ENCODE measurements around the gene MIF. TPM values are rescaled to one million over a fixed set of nuclear protein-coding genes. Genes with fewer than 3 reads are reported as not detected.
"Not testable (repeated sequence)": the region's sequence is repeated elsewhere in the genome, so short reads cannot be mapped to it uniquely, and the experiment has no call there.

Gene MIF
- total RNA-seq, 1 donor from 2014 or later = 306 TPM

DNA sequence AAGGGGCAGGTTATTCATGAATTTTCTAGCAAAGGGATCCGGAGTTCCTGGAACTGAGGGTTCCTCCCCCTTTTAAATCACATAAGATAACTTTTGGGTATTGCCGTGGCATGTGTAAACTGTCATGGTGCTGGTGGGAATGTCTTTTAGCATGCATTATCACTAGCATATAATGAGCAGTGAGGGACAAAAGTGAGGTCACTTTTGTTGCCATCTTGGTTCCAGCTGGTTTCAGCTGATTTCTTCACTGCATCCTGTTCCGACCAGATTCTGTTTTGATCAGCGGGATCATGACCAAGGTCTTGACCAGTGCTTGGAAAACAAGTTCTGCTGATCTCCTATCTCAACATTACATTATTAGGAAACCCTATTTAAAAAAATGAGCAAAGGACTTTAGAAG is 7.4 kb downstream of the MIF start:
- DNase-seq (ENCODE audit: low spot score) = no peak
- Mint-ChIP-seq H3K27me3 (ENCODE audit: unreplicated experiment) (peaks cover 12% of the 10 kb centered on the region), H3K36me3 (ENCODE audit: low read depth, unreplicated experiment) (peaks cover 10% of the 10 kb centered on the region), H3K4me1 (ENCODE audit: unreplicated experiment) (no peaks in the 10 kb centered on the region), H3K4me3 (ENCODE audit: unreplicated experiment) (no peak overlapping the region), H3K9me3 (ENCODE audit: unreplicated experiment) (no peaks in the 10 kb centered on the region), H3K27ac (ENCODE audit: unreplicated experiment) (no peak overlapping the region)
- TF ChIP-seq, protein P1, sequence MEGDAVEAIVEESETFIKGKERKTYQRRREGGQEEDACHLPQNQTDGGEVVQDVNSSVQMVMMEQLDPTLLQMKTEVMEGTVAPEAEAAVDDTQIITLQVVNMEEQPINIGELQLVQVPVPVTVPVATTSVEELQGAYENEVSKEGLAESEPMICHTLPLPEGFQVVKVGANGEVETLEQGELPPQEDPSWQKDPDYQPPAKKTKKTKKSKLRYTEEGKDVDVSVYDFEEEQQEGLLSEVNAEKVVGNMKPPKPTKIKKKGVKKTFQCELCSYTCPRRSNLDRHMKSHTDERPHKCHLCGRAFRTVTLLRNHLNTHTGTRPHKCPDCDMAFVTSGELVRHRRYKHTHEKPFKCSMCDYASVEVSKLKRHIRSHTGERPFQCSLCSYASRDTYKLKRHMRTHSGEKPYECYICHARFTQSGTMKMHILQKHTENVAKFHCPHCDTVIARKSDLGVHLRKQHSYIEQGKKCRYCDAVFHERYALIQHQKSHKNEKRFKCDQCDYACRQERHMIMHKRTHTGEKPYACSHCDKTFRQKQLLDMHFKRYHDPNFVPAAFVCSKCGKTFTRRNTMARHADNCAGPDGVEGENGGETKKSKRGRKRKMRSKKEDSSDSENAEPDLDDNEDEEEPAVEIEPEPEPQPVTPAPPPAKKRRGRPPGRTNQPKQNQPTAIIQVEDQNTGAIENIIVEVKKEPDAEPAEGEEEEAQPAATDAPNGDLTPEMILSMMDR (IDR thresholded peaks at IDR 0.05; ENCODE audit: unreplicated experiment) = no peak

DNA sequence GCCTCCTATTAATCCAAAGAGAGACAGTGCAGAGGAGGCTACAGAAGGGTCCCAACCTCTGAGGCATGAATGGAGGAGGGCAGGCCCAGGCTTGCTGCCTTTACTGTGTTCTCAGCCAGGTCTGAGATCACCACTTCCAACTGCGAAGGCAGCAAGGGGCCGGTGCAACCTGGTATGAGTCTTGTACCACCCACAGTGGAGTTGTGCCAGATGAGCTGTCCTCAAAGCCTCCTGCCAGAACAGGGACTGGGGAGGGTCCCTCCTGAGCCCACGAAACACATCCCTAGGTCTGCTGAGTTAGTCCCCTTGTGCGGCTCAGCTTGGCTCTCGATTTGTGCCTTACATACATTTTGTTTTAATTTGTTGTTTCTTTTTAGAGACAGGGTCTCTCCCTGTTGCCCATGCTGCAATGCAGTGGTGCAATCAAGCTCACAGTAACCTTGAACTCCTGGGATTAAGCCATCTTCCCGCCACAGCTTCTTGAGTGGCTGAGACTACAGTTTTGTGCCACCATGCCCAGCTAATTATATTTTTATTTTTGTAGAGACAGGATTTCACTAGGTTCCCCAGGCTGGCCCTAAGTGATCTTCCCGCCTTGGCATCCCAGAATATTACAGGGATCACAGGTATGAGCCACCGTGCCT is 9.3 kb downstream of the MIF start:
- Mint-ChIP-seq H3K27ac (ENCODE audit: unreplicated experiment) (no peak overlapping the region), H3K4me3 (ENCODE audit: unreplicated experiment) (no peak overlapping the region), H3K4me1 (ENCODE audit: unreplicated experiment) (no peaks in the 10 kb centered on the region), H3K9me3 (ENCODE audit: unreplicated experiment) (no peaks in the 10 kb centered on the region), H3K27me3 (ENCODE audit: unreplicated experiment) (peaks cover 14% of the 10 kb centered on the region), H3K36me3 (ENCODE audit: low read depth, unreplicated experiment) (peaks cover 8% of the 10 kb centered on the region)
- DNase-seq (ENCODE audit: low spot score) = no peak
- TF ChIP-seq, protein P1 (IDR thresholded peaks at IDR 0.05; ENCODE audit: unreplicated experiment) = no peak

DNA sequence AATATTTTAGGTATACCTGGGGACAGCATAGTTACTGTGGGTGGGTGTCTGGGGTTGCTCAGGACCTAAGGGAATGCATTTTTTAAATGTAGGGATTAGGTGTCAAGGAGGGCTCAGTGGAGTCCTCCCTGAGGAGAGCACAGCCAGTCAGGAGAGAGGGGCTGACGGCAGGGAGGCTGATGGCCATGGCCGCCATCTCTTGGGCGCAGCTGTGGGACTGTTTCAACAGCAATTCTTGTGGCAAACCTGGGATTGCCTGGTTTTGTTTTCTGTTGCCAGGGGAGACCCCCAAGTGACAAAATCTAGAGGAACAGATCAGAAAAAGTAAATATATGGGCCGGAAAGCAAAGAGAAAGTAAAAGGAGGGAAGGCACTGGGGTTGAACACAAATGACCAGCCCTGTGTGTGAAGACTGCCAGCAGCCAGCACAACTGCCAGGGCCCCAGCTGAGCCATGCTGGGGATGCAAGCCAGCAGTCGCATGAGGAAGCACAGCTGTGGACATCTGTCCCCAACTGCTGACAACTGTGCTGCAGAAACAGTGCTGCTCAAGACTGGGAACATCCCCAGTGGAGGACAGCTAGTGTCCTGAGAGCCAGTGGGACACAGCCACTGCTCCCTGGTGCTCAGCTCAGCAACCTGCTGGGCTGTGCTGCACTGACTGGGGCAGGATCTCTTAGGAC is 10.5 kb downstream of the MIF start:
- H3K36me3 Mint-ChIP-seq (ENCODE audit: low read depth, unreplicated experiment) = peaks cover 3% of the 10 kb centered on the region
- H3K27ac Mint-ChIP-seq (ENCODE audit: unreplicated experiment) = no peak overlapping the region
- peaks cover 13% of the 10 kb centered on the region for H3K27me3 Mint-ChIP-seq (ENCODE audit: unreplicated experiment)
- no peak overlapping the region for H3K4me3 Mint-ChIP-seq (ENCODE audit: unreplicated experiment)
- TF ChIP-seq, protein P1 (IDR thresholded peaks at IDR 0.05; ENCODE audit: unreplicated experiment) = no peak
- no peak for DNase-seq (ENCODE audit: low spot score)
- no peaks in the 10 kb centered on the region for H3K4me1 Mint-ChIP-seq (ENCODE audit: unreplicated experiment)
- no peaks in the 10 kb centered on the region for H3K9me3 Mint-ChIP-seq (ENCODE audit: unreplicated experiment)

DNA sequence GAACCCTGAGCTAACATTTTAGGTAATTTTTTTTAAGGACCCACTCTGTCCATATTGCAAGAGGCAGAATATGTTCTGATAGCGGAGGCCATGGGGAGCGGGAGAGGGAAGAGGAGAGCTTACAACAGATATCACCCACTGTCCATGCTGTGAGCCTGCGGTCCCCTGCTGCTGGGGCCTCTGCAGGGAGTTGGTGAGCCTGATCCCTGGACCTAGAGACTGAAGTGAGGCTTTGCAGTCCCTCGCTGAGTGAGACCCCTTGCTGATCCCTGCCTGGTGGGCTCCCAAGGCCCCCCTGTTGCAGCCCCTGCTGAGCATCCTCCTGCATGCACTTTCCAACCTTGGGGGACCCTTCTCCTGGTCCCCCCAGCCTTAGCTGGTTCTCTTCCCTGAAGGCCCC is 12.5 kb downstream of the MIF start:
- no peaks in the 10 kb centered on the region for H3K9me3 Mint-ChIP-seq (ENCODE audit: unreplicated experiment)
- no peak for DNase-seq (ENCODE audit: low spot score)
- H3K36me3 Mint-ChIP-seq (ENCODE audit: low read depth, unreplicated experiment) = peaks cover 3% of the 10 kb centered on the region
- no peaks in the 10 kb centered on the region for H3K4me1 Mint-ChIP-seq (ENCODE audit: unreplicated experiment)
- H3K27ac Mint-ChIP-seq (ENCODE audit: unreplicated experiment) = no peak overlapping the region
- no peak overlapping the region for H3K4me3 Mint-ChIP-seq (ENCODE audit: unreplicated experiment)
- TF ChIP-seq, protein P1 (IDR thresholded peaks at IDR 0.05; ENCODE audit: unreplicated experiment) = no peak
- H3K27me3 Mint-ChIP-seq (ENCODE audit: unreplicated experiment) = peaks cover 13% of the 10 kb centered on the region

DNA sequence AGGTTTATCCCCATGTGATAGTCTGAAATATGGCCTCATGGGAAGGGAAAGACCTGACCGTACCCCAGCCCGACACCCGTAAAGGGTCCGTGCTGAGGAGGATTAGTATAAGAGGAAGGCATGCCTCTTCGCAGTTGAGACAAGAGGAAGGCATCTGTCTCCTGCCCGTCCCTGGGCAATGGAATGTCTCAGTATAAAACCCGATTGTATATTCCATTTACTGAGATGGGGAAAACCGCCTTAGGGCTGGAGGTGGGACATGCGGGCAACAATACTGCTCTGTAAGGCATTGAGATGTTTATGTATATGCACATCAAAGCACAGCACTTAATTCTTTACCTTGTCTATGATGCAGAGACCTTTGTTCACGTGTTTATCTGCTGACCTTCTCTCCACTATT is 13.2 kb downstream of the MIF start:
- not testable (repeated sequence) for DNase-seq (ENCODE audit: low spot score); H3K36me3 Mint-ChIP-seq (ENCODE audit: low read depth, unreplicated experiment); H3K4me1 Mint-ChIP-seq (ENCODE audit: unreplicated experiment); H3K27ac Mint-ChIP-seq (ENCODE audit: unreplicated experiment); H3K4me3 Mint-ChIP-seq (ENCODE audit: unreplicated experiment); H3K9me3 Mint-ChIP-seq (ENCODE audit: unreplicated experiment)
- H3K27me3 Mint-ChIP-seq (ENCODE audit: unreplicated experiment) = peaks cover 11% of the 10 kb centered on the region

Measured in endothelial cell (in vitro differentiated cells).